HFFc6 (cell line): ENCODE data around the gene AGPAT3. TPM values are rescaled to one million over a fixed set of nuclear protein-coding genes. Genes with fewer than 3 reads are reported as not detected.

Experiments
- DNase-seq: peaks from one replicate; pipeline ENCODE4 v3.0.0-alpha.2; 2018
- H3K27ac Mint-ChIP-seq: 2 replicates; pipeline ENCODE4 v1.8.0; 2020; ENCODE audit warnings: mild to moderate bottlenecking, mixed read lengths
- H3K27me3 Mint-ChIP-seq: 2 replicates; pipeline ENCODE4 v1.8.0; 2021; ENCODE audit warnings: mild to moderate bottlenecking, moderate library complexity, mixed read lengths; ENCODE audit not compliant: insufficient read depth
- H3K36me3 Mint-ChIP-seq: 2 replicates; pipeline ENCODE4 v1.8.0; 2021; ENCODE audit warnings: low read depth, mixed read lengths
- H3K4me1 Mint-ChIP-seq: 2 replicates; pipeline ENCODE4 v1.8.0; 2020; ENCODE audit warnings: low read depth, mixed read lengths
- H3K4me3 Mint-ChIP-seq: 2 replicates; pipeline ENCODE4 v1.8.0; 2020; ENCODE audit warnings: mild to moderate bottlenecking, moderate library complexity, mixed read lengths
- H3K9me3 Mint-ChIP-seq: 2 replicates; pipeline ENCODE4 v1.8.0; 2020; ENCODE audit warnings: mild to moderate bottlenecking, mixed read lengths
- total RNA-seq, 6 experiments: library from RNA; stranded (reverse); fragmentation: NEBNext Ultra II Directional; extraction: Animal tissue kit (Norgen Biotek cat#: 25700); gene quantifications; 2 replicates in 1 of 6; 3 replicates in 5 of 6; pipeline ENCODE4 v1.2.3, GENCODE V29; 2021
- TF ChIP-seq, protein P1 (sequence below): fragments of 200-600 bp; sonication (generic); IDR thresholded peaks from 2 replicates; pipeline ENCODE4 v1.5.0; 2021; ENCODE audit warnings: antibody characterized with exemption, mild to moderate bottlenecking

AGPAT3 gene
- total RNA-seq, 6 experiments from 2014 or later, result 94.6 to 114 (median 97.8) TPM

DNA sequence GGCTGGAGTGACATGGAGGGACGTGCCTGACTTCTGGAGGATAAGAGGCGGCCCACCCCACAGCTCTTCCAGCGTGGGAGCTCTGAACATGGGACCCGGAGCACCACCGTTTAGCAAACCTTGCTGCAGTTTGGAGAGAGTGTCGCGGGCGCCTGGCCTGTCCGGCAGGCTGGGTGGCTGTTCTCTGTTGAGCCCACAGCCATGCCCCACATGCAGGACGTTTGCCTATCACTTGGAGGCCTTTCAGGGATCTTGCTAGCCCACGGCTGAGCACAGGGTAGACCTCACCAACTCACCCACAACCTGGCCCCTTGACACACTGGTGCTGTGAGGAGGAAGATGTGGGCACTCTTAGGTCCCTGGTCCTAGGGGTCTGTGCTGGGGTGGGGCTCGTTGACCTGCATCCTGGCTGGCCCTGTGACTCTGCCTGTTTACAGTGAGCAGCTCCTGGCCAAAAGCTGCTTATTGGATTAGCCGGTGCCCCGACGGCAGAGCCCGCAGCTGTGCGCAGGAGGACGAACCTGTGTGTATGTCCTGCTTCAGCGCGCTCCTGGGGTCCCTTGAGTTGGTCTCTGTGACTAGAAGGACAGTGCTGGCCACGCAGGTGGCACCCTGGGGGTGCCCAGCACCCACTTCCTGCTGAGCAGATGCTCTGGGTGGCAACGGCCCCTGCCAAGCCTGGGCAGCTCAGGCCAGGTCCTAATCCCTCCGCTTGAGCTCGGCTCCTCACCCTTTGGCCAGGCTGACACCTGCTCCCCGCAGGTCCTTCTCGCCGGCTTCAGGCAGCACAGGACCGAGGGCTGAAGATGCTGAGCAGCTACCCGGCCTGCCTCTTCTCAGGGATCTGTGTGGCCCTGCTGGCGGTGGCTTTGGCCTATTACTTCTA lies 74.7 kb downstream of the AGPAT3 start:
- Mint-ChIP-seq H3K9me3 (no peaks in the 10 kb centered on the region), H3K36me3 (no peaks in the 10 kb centered on the region), H3K4me3 (no peak overlapping the region), H3K27me3 (no peaks in the 10 kb centered on the region; the same call in 1 of the 2 replicates), H3K4me1 (no peaks in the 10 kb centered on the region), H3K27ac (no peak overlapping the region)
- TF ChIP-seq, protein P1, sequence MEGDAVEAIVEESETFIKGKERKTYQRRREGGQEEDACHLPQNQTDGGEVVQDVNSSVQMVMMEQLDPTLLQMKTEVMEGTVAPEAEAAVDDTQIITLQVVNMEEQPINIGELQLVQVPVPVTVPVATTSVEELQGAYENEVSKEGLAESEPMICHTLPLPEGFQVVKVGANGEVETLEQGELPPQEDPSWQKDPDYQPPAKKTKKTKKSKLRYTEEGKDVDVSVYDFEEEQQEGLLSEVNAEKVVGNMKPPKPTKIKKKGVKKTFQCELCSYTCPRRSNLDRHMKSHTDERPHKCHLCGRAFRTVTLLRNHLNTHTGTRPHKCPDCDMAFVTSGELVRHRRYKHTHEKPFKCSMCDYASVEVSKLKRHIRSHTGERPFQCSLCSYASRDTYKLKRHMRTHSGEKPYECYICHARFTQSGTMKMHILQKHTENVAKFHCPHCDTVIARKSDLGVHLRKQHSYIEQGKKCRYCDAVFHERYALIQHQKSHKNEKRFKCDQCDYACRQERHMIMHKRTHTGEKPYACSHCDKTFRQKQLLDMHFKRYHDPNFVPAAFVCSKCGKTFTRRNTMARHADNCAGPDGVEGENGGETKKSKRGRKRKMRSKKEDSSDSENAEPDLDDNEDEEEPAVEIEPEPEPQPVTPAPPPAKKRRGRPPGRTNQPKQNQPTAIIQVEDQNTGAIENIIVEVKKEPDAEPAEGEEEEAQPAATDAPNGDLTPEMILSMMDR, result no peak
- no peak for DNase-seq

DNA sequence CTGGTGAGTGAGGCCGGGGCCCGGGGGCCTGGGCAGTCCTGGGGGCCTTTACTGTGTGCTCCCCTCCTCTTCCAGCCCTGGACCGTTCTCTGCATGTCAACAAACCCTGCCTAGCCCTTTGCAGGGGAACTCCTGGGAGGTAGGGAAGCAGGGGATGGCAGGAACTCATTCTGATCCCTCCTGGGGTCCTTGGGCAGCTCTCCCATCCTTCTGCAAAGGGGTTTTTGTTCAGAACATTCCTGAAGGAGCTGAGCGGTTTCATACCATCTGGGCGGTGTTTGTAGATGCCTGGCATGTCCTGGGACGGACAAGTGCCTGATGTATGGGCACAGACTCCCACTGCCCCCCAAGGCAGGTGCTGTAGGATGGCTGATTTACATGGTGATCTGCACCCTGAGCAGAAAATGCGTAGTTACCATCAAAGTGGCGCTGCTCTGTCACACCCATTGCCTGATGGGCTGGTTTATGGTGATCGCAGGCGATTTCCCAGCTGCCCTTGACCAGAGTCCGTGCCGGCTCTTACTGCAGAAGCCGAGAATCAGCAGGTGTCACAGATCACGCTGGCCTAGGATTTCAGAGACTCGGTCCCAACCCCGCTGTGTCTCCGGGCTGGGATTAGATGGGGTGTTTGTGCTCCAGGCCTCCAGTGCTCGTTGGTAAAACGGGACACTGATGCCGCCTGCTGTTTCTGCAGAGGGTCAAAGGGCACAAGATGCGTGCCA lies 75.5 kb downstream of the AGPAT3 start:
- H3K36me3 Mint-ChIP-seq, result no peaks in the 10 kb centered on the region
- no peaks in the 10 kb centered on the region for H3K4me1 Mint-ChIP-seq
- no peak for DNase-seq
- H3K4me3 Mint-ChIP-seq, result no peak overlapping the region
- TF ChIP-seq, protein P1, result no peak
- no peak overlapping the region for H3K27ac Mint-ChIP-seq
- H3K9me3 Mint-ChIP-seq, result no peaks in the 10 kb centered on the region
- H3K27me3 Mint-ChIP-seq, result no peaks in the 10 kb centered on the region; the same call in 1 of the 2 replicates

DNA sequence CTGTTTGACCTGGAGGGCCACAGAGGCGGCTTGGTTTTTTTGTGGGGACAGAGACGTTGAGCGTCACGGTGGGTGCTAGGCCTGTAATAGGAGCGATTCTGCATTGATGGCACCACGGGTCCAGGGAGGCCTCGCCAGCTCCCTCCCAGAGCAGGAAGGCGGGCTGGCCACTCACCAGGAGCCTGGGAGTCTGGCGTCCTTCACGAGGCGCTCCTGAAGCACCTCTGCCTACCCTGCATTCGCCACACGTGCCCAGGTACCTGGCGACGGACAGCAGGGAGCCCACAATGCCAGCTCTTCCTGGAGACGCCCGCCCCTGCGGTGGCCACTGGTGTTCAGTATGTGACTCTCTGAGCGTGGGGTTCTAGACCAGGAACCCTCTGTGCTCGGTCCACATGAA lies 77.2 kb downstream of the AGPAT3 start:
- H3K27ac Mint-ChIP-seq, result no peak overlapping the region
- H3K9me3 Mint-ChIP-seq, result no peaks in the 10 kb centered on the region
- H3K36me3 Mint-ChIP-seq, result peaks cover 7% of the 10 kb centered on the region; the same call in 1 of the 2 replicates
- no peak for DNase-seq
- H3K27me3 Mint-ChIP-seq, result no peaks in the 10 kb centered on the region; the same call in 1 of the 2 replicates
- H3K4me1 Mint-ChIP-seq, result no peaks in the 10 kb centered on the region
- no peak overlapping the region for H3K4me3 Mint-ChIP-seq
- TF ChIP-seq, protein P1, result no peak

DNA sequence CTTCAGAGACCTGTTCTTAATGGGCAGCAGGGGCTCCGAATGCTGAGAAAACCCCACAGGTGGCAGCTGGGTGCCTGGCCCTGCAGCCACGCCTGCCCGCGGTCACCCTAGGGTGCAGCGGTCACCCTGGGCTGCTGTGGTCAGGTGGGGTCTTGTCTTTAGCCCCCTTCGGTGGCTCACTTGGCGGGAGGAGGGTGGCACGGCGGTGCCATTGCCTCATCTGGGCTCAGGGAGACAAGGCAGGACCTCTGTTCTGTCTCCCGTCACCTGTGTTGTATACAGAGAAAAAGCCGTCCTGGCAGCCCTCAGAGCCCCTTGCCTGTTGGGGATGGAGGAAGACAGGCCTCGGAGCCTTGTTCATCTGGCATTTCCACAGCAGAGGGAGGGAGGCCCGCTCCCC lies 77.6 kb downstream of the AGPAT3 start:
- H3K27me3 Mint-ChIP-seq, result no peaks in the 10 kb centered on the region; the same call in 1 of the 2 replicates
- H3K9me3 Mint-ChIP-seq, result no peaks in the 10 kb centered on the region
- H3K4me1 Mint-ChIP-seq, result no peaks in the 10 kb centered on the region
- peaks cover 9% of the 10 kb centered on the region; the same call in 1 of the 2 replicates for H3K36me3 Mint-ChIP-seq
- H3K4me3 Mint-ChIP-seq, result no peak overlapping the region
- no peak overlapping the region for H3K27ac Mint-ChIP-seq
- no peak for DNase-seq
- TF ChIP-seq, protein P1, result no peak

DNA sequence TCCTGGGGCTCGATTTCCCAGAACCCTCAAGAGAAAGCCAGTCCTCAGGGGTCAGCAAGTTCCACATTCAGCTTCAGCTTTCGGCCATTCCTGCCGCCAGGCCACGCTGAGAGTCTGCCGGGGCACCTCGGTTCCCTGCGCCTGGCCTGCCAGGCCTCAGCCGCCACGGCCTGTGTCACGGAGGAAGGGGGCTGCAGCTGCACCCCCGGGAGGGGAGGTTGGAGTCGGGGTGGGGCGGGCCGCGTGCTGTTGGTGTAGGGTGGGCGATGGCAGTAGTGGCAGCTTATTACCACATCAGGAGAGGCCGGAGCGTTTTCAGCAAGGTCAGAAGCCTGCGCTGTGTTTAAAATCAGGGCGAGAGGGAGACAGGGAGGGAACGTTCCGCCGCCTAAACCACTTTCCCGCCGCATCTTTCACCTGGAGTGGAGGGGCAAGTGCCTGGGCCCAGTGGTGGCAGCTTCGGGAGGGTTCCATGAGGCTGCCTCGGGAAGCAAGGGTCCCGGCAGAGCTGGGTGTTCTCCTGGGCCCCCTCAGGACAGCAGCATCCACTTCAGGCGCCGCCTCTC lies 78.6 kb downstream of the AGPAT3 start:
- H3K36me3 Mint-ChIP-seq, result peaks cover 18% of the 10 kb centered on the region
- no peak overlapping the region for H3K4me3 Mint-ChIP-seq
- H3K9me3 Mint-ChIP-seq, result peaks cover 8% of the 10 kb centered on the region; the same call in 1 of the 2 replicates
- H3K27ac Mint-ChIP-seq, result no peak overlapping the region
- no peaks in the 10 kb centered on the region; the same call in 1 of the 2 replicates for H3K27me3 Mint-ChIP-seq
- no peaks in the 10 kb centered on the region for H3K4me1 Mint-ChIP-seq
- DNase-seq, result no peak
- TF ChIP-seq, protein P1, result no peak
